ENCODE measurements around the gene SCAPER.

- TF ChIP-seq, protein P1, sequence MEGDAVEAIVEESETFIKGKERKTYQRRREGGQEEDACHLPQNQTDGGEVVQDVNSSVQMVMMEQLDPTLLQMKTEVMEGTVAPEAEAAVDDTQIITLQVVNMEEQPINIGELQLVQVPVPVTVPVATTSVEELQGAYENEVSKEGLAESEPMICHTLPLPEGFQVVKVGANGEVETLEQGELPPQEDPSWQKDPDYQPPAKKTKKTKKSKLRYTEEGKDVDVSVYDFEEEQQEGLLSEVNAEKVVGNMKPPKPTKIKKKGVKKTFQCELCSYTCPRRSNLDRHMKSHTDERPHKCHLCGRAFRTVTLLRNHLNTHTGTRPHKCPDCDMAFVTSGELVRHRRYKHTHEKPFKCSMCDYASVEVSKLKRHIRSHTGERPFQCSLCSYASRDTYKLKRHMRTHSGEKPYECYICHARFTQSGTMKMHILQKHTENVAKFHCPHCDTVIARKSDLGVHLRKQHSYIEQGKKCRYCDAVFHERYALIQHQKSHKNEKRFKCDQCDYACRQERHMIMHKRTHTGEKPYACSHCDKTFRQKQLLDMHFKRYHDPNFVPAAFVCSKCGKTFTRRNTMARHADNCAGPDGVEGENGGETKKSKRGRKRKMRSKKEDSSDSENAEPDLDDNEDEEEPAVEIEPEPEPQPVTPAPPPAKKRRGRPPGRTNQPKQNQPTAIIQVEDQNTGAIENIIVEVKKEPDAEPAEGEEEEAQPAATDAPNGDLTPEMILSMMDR (IDR thresholded peaks at IDR 0.05), result no peak
- TF ChIP-seq POLR2A (IDR thresholded peaks at IDR 0.05), result no peak
These were observed 555.7 kb downstream of the SCAPER start for GRCh38 chr15:76349301-76350070.
